Inflammatory macrophage treated with lipopolysaccharide for 4 hours (primary cell): Measurements from ENCODE around the gene BDNF.
"Not testable (repeated sequence)": the region's sequence is repeated elsewhere in the genome, so short reads cannot be mapped to it uniquely, and the experiment has no call there.

Source experiments
- DNase-seq: peaks from one replicate; pipeline ENCODE4 v3.0.0-alpha.2; 2020

BDNF gene

GRCh38 chr11:27665508-27666101 is 34.6 kb downstream of the BDNF start:
- DNase-seq = not testable (repeated sequence)

GRCh38 chr11:27663326-27663725 is 36.9 kb downstream of the BDNF start:
- no peak for DNase-seq

GRCh38 chr11:27660171-27660570 is 40.1 kb downstream of the BDNF start:
- no peak for DNase-seq

- DNase-seq = no peak
Measured at GRCh38 chr11:27658535-27659236, 41.6 kb downstream of the BDNF start.

GRCh38 chr11:27656806-27657483 is 43.3 kb downstream of the BDNF start:
- DNase-seq = no peak

GRCh38 chr11:27656320-27656719 is 43.9 kb downstream of the BDNF start:
- DNase-seq = no peak

- no peak for DNase-seq
Measured at GRCh38 chr11:27653990-27654758, 46.1 kb downstream of the BDNF start.

- no peak for DNase-seq
Measured at GRCh38 chr11:27651711-27652110, 48.5 kb downstream of the BDNF start.

GRCh38 chr11:27650988-27651387 is 49.3 kb downstream of the BDNF start:
- no peak for DNase-seq

- no peak for DNase-seq
Measured at GRCh38 chr11:27649800-27650199, 50.5 kb downstream of the BDNF start.

- DNase-seq = no peak
Measured at GRCh38 chr11:27648840-27649239, 51.4 kb downstream of the BDNF start.

- DNase-seq = no peak
Measured at GRCh38 chr11:27646051-27646818, 54.0 kb downstream of the BDNF start.

GRCh38 chr11:27642954-27643353 is 57.3 kb downstream of the BDNF start:
- DNase-seq = no peak

GRCh38 chr11:27640954-27641353 is 59.3 kb downstream of the BDNF start:
- DNase-seq = no peak

- no peak for DNase-seq
Measured at GRCh38 chr11:27635567-27636037, 64.7 kb downstream of the BDNF start.

GRCh38 chr11:27634776-27635175 is 65.5 kb downstream of the BDNF start:
- not testable (repeated sequence) for DNase-seq

- not testable (repeated sequence) for DNase-seq
Measured at GRCh38 chr11:27634282-27634681, 66.0 kb downstream of the BDNF start.

GRCh38 chr11:27629023-27629422 is 71.2 kb downstream of the BDNF start:
- DNase-seq = not testable (repeated sequence)

- no peak for DNase-seq
Measured at GRCh38 chr11:27627979-27628378, 72.3 kb downstream of the BDNF start.

- no peak for DNase-seq
Measured at GRCh38 chr11:27626938-27627586, 73.2 kb downstream of the BDNF start.

- DNase-seq = no peak
Measured at GRCh38 chr11:27626269-27626937, 73.9 kb downstream of the BDNF start.
